LNCaP clone FGC (cell line): Measurements from ENCODE around the gene NAT14.

Experiments used
- DNase-seq: peaks from one replicate; pipeline ENCODE4 v3.0.0-alpha.2; 2011; ENCODE audit warnings: low read depth
- H3K4me3 ChIP-seq: 2 replicates; pipeline ENCODE4 v1.5.1; 2011; ENCODE audit warnings: mild to moderate bottlenecking, low read depth, low read length, control low read depth
- CTCF ChIP-seq: IDR thresholded peaks from 2 replicates; pipeline ENCODE4 v1.5.1; 2012; ENCODE audit warnings: mild to moderate bottlenecking; ENCODE audit not compliant: control insufficient read depth, insufficient read depth; ENCODE audit errors: extremely low read depth

The NAT14 gene

GRCh38 chr19:55535173-55535964 is 50.4 kb downstream of the NAT14 start:
- no peak for TF ChIP-seq CTCF
- H3K4me3 ChIP-seq: no peak overlapping the region
- no peak for DNase-seq

- no peak for TF ChIP-seq CTCF
- H3K4me3 ChIP-seq: no peak overlapping the region
- no peak for DNase-seq
These were observed 51.0 kb downstream of the NAT14 start for GRCh38 chr19:55535965-55536350.

- no peak for TF ChIP-seq CTCF
- no peak overlapping the region for H3K4me3 ChIP-seq
- DNase-seq: no peak
These were observed 51.4 kb downstream of the NAT14 start for GRCh38 chr19:55536366-55536765.
